H1 (cell line): ENCODE data around the gene CST7. TPM values are rescaled to one million over a fixed set of nuclear protein-coding genes. Genes with fewer than 3 reads are reported as not detected.

Experiments used
- CTCF ChIA-PET: fragments of 300-600 bp; sonication (Branson Sonifier 250); formaldehyde crosslinking; loops from one replicate; lab custom pipeline; 2021; ENCODE audit not compliant: partially characterized antibody; lab: Charles Lee
- POLR2A ChIA-PET: fragments of 300-600 bp; sonication (Branson Sonifier 250); formaldehyde crosslinking; loops from one replicate; lab custom pipeline; 2021; ENCODE audit warnings: inconsistent platforms; ENCODE audit not compliant: partially characterized antibody; lab: Charles Lee
- DNase-seq, 2 experiments: peaks; one replicate each; pipeline versions ENCODE4 v3.0.0 to v3.0.0-alpha.2; 2010 to 2022; ENCODE audit warnings: low spot score in 2 of 2, low read depth in 1 of 2, mixed read lengths in 1 of 2
- FAIRE-seq: peaks from 2 replicates; lab custom pipeline; 2011; peaks lifted over from hg19 to GRCh38; lab: Jason Lieb, UNC
- H2AFZ ChIP-seq: 2 replicates; pipeline ENCODE4 v1.8.1; 2012; ENCODE audit warnings: low read length, inconsistent platforms
- H2AK5ac ChIP-seq: 2 replicates; pipeline ENCODE4 v1.6.1; 2013; ENCODE audit warnings: low read depth, low read length
- H2BK120ac ChIP-seq: replicated peaks from 2 replicates; pipeline ENCODE3; 2013; ENCODE audit warnings: low read depth, low read length, inconsistent platforms
- H2BK12ac ChIP-seq: 2 replicates; pipeline ENCODE4 v1.6.1; 2013; ENCODE audit warnings: low read depth, low read length
- H2BK15ac ChIP-seq: 2 replicates; pipeline ENCODE4 v1.6.1; 2013; ENCODE audit warnings: low read length
- H2BK20ac ChIP-seq: 2 replicates; pipeline ENCODE4 v1.6.1; 2013; ENCODE audit warnings: low read length
- H2BK5ac ChIP-seq: 2 replicates; pipeline ENCODE4 v1.6.1; 2013; ENCODE audit warnings: low read depth, low read length
- H3K14ac ChIP-seq: 2 replicates; pipeline ENCODE4 v1.6.1; 2013; ENCODE audit warnings: inconsistent platforms; ENCODE audit not compliant: insufficient read length
- H3K18ac ChIP-seq: 2 replicates; pipeline ENCODE4 v1.6.1; 2013; ENCODE audit warnings: low read length; ENCODE audit errors: extremely low read depth
- H3K23ac ChIP-seq: 2 replicates; pipeline ENCODE4 v1.6.1; 2013; ENCODE audit warnings: inconsistent platforms; ENCODE audit not compliant: insufficient read length
- H3K23me2 ChIP-seq: 2 replicates; pipeline ENCODE4 v1.6.1; 2013; ENCODE audit warnings: low read depth, low read length
- H3K27ac ChIP-seq: 2 replicates; pipeline ENCODE4 v1.6.1; 2011; ENCODE audit warnings: low read depth, low read length, inconsistent platforms
- H3K27me3 ChIP-seq, 4 experiments: replicated peaks in 1 of 4; 1 replicate in 1 of 4; 2 replicates in 3 of 4; pipeline versions ENCODE4 v1.6.1 to v1.8.1; 2011 to 2013; ENCODE audit warnings: low read length in 3 of 4, mild to moderate bottlenecking in 3 of 4, inconsistent platforms in 2 of 4, mixed read lengths in 2 of 4, moderate library complexity in 1 of 4; ENCODE audit not compliant: control insufficient read depth in 3 of 4, insufficient read depth in 3 of 4; ENCODE audit errors: extremely low read depth in 1 of 4
- H3K36me3 ChIP-seq, 4 experiments: 2 replicates each; pipeline versions ENCODE4 v1.6.1 to v1.8.1; 2011 to 2013; ENCODE audit warnings: mild to moderate bottlenecking in 4 of 4, low read length in 3 of 4, moderate library complexity in 2 of 4, control low read depth in 1 of 4, inconsistent platforms in 1 of 4; ENCODE audit not compliant: insufficient read depth in 4 of 4, control insufficient read depth in 2 of 4
- H3K4ac ChIP-seq: replicated peaks from 2 replicates; pipeline ENCODE3; 2013; ENCODE audit warnings: low read length, low read depth, mixed read lengths, inconsistent platforms; ENCODE audit not compliant: insufficient read length
- H3K4me1 ChIP-seq, 4 experiments: replicated peaks in 1 of 4; 1 replicate in 1 of 4; 2 replicates in 3 of 4; pipeline versions ENCODE4 v1.6.1 to v1.8.1; 2011 to 2013; ENCODE audit warnings: low read length in 3 of 4, inconsistent platforms in 2 of 4, mixed read lengths in 1 of 4; ENCODE audit not compliant: insufficient read depth in 4 of 4, control insufficient read depth in 3 of 4
- H3K4me2 ChIP-seq, 2 experiments: 2 replicates each; pipeline versions ENCODE4 v1.6.1 to v1.8.1; 2011 to 2013; ENCODE audit warnings: low read depth in 2 of 2, low read length in 2 of 2, control low read depth in 1 of 2, inconsistent platforms in 1 of 2, mild to moderate bottlenecking in 1 of 2; ENCODE audit not compliant: insufficient read depth in 1 of 2
- H3K4me3 ChIP-seq, 4 experiments: fragments of 200-600, 300-600 bp in 1 of 4; sonication (generic), shearing (Covaris generic), sonication (Bioruptor Twin) in 1 of 4; 2 replicates each; pipeline versions ENCODE4 v1.5.1 to v1.8.1; 2011 to 2016; ENCODE audit warnings: low read length in 4 of 4, low read depth in 3 of 4, control low read depth in 2 of 4, inconsistent platforms in 2 of 4, mild to moderate bottlenecking in 2 of 4, mixed read lengths in 1 of 4, moderate library complexity in 1 of 4; ENCODE audit not compliant: insufficient read depth in 2 of 4; ENCODE audit errors: extremely low read depth in 1 of 4
- H3K56ac ChIP-seq: replicated peaks from 2 replicates; pipeline ENCODE3; 2013; ENCODE audit warnings: low read depth, mild to moderate bottlenecking, mixed read lengths, low read length, inconsistent platforms; ENCODE audit not compliant: insufficient read length
- H3K79me1 ChIP-seq: 2 replicates; pipeline ENCODE4 v1.6.1; 2013; ENCODE audit warnings: low read depth, low read length, control low read depth
- H3K79me2 ChIP-seq, 2 experiments: 2 replicates each; pipeline versions ENCODE4 v1.6.1 to v1.8.1; 2012 to 2013; ENCODE audit warnings: low read length in 2 of 2, mild to moderate bottlenecking in 2 of 2, inconsistent platforms in 1 of 2; ENCODE audit not compliant: insufficient read depth in 2 of 2, control insufficient read depth in 1 of 2
- H3K9ac ChIP-seq, 4 experiments: replicated peaks in 1 of 4; 1 replicate in 1 of 4; 2 replicates in 3 of 4; pipeline versions ENCODE4 v1.6.1 to v1.8.1; 2011 to 2013; ENCODE audit warnings: low read depth in 3 of 4, low read length in 3 of 4, control low read depth in 2 of 4, mild to moderate bottlenecking in 2 of 4, moderate library complexity in 2 of 4, inconsistent platforms in 1 of 4; ENCODE audit errors: extremely low read depth in 1 of 4
- H3K9me3 ChIP-seq, 2 experiments: 2 replicates each; pipeline versions ENCODE4 v1.6.1 to v1.8.1; 2012 to 2013; ENCODE audit warnings: mild to moderate bottlenecking in 2 of 2, moderate library complexity in 2 of 2, control low read depth in 1 of 2, inconsistent platforms in 1 of 2, low read depth in 1 of 2, low read length in 1 of 2, mixed read lengths in 1 of 2; ENCODE audit not compliant: insufficient read depth in 2 of 2
- H4K20me1 ChIP-seq, 2 experiments: replicated peaks in 1 of 2; 2 replicates each; pipeline versions ENCODE3 to v1.8.1; 2011 to 2013; ENCODE audit warnings: inconsistent platforms in 2 of 2, low read length in 2 of 2, mild to moderate bottlenecking in 1 of 2; ENCODE audit not compliant: insufficient read depth in 2 of 2, control insufficient read depth in 1 of 2
- H4K5ac ChIP-seq: 2 replicates; pipeline ENCODE4 v1.6.1; 2013; ENCODE audit warnings: low read length, low read depth, mixed read lengths, inconsistent platforms; ENCODE audit not compliant: insufficient read length
- H4K8ac ChIP-seq: 2 replicates; pipeline ENCODE4 v1.8.0; 2013; ENCODE audit warnings: mild to moderate bottlenecking, moderate library complexity, low read length, inconsistent platforms; ENCODE audit not compliant: insufficient read depth; ENCODE audit errors: extremely low read depth
- H4K91ac ChIP-seq: replicated peaks from 2 replicates; pipeline ENCODE3; 2013; ENCODE audit warnings: low read length, mixed read lengths, inconsistent platforms; ENCODE audit not compliant: insufficient read length
- CEBPB ChIP-seq: IDR thresholded peaks from 2 replicates; pipeline ENCODE4 v1.6.1; 2012; ENCODE audit warnings: low read depth, low read length
- CTBP2 ChIP-seq: IDR thresholded peaks from 2 replicates; pipeline ENCODE4 v1.7.0; 2011; ENCODE audit warnings: borderline replicate concordance, mild to moderate bottlenecking, moderate library complexity, mixed read lengths, low read length; ENCODE audit not compliant: insufficient read depth, insufficient read length
- EP300 ChIP-seq, 2 experiments: IDR thresholded peaks; 1 replicate in 1 of 2; 2 replicates in 1 of 2; pipeline ENCODE4 v1.6.1; 2011 to 2012; ENCODE audit warnings: low read depth in 2 of 2, low read length in 2 of 2, mild to moderate bottlenecking in 2 of 2, borderline replicate concordance in 1 of 2, inconsistent platforms in 1 of 2, moderate library complexity in 1 of 2
- FOSL1 ChIP-seq: IDR thresholded peaks from 2 replicates; pipeline ENCODE4 v1.6.1; 2011; ENCODE audit warnings: mild to moderate bottlenecking, low read depth, low read length, moderate library complexity; ENCODE audit not compliant: insufficient read depth
- HDAC2 ChIP-seq, 2 experiments: fragments of 300-600 bp in 1 of 2; sonication (generic) in 1 of 2; IDR thresholded peaks; 2 replicates each; pipeline ENCODE4 v1.6.1; 2011 to 2012; ENCODE audit warnings: low read depth in 2 of 2, low read length in 2 of 2, mild to moderate bottlenecking in 2 of 2, moderate library complexity in 2 of 2, borderline replicate concordance in 1 of 2, inconsistent platforms in 1 of 2
- KDM1A ChIP-seq: fragments of 200-600, 300-600 bp; sonication (generic); IDR thresholded peaks from 2 replicates; pipeline ENCODE4 v1.7.1; 2016; ENCODE audit warnings: mild to moderate bottlenecking, low read length, borderline replicate concordance
- RAD21 ChIP-seq, 2 experiments: IDR thresholded peaks in 1 of 2; conservative IDR thresholded peaks in 1 of 2; 2 replicates each; pipeline ENCODE4 v1.6.1; 2011; ENCODE audit warnings: low read depth in 2 of 2, low read length in 2 of 2, improper control_type of control experiment in 1 of 2, inconsistent platforms in 1 of 2, mild to moderate bottlenecking in 1 of 2, moderate library complexity in 1 of 2
- SIRT6 ChIP-seq: IDR thresholded peaks from one replicate; pipeline ENCODE4 v1.7.1; 2012; ENCODE audit warnings: low read length, inconsistent platforms
- SP1 ChIP-seq: IDR thresholded peaks from 2 replicates; pipeline ENCODE4 v1.6.1; 2011; ENCODE audit warnings: low read depth, low read length
- SRF ChIP-seq: IDR thresholded peaks from 2 replicates; pipeline ENCODE4 v1.6.1; 2011; ENCODE audit warnings: mild to moderate bottlenecking, low read depth, low read length, moderate library complexity
- WGBS, 2 experiments: shearing (Covaris generic) in 1 of 2; methylation state at CpG; one replicate each; pipeline versions ENCODE4 v1.1.6 to v1.1.7; 2013 to 2015; ENCODE audit warnings: low lambda C conversion rate in 2 of 2, mixed read lengths in 2 of 2, inconsistent platforms in 1 of 2, low coverage in 1 of 2, missing lambda C conversion rate in 1 of 2; ENCODE audit not compliant: insufficient replicate concordance in 2 of 2, insufficient coverage in 1 of 2, insufficient read length in 1 of 2; ENCODE audit errors: extremely low coverage in 1 of 2, missing lambda C conversion rate in 1 of 2; 5-methylcytosine and 5-hydroxymethylcytosine counted together
- polyA plus RNA-seq, 7 experiments: library from polyadenylated mRNA; depleted of rRNA in 3 of 7; stranded (reverse) in 5 of 7; unstranded in 2 of 7; fragments of >200 nt in 5 of 7; fragments of 200-250 nt in 2 of 7; gene quantifications; 1 replicate in 5 of 7; 2 replicates in 1 of 7; 4 replicates in 1 of 7; pipeline versions ENCODE4 v1.2.1 to v1.2.3, GENCODE V29; 2011 to 2013; ENCODE audit warnings: missing spikeins in 2 of 7, mixed read lengths in 2 of 7
- total RNA-seq: library from RNA; stranded (reverse); fragmentation: NEBNext Ultra II Directional; extraction: Animal tissue kit (Norgen Biotek cat#: 25700); gene quantifications from 2 replicates; pipeline ENCODE4 v1.2.1, GENCODE V29; 2021
- TF ChIP-seq, protein P1 (sequence below): IDR thresholded peaks from 2 replicates; pipeline ENCODE4 v1.6.1; 2011; ENCODE audit warnings: low read length, improper control_type of control experiment

The CST7 gene
- total and polyA plus RNA-seq, 2 of the 8 experiments (the other 6 are each of a cell fraction or from before 2014, with no cell fraction given) = not detected

- Histone ChIP-seq H3K4ac (no peak overlapping the region), H3K56ac (no peak overlapping the region), H3K14ac (no peak overlapping the region), H3K27ac (no peak overlapping the region), H3K9ac (no peak overlapping the region), H3K18ac (no peak overlapping the region), H2BK20ac (no peak overlapping the region), H2BK120ac (no peak overlapping the region), H2BK15ac (no peak overlapping the region), H2AK5ac (no peak overlapping the region), H4K91ac (no peak overlapping the region), H3K79me1 (peaks cover 10% of the 10 kb centered on the region), H3K4me1 (no peaks in the 10 kb centered on the region), H3K4me2 (no peak overlapping the region), H3K36me3 (peaks cover 0 to 17% (median 10%) of the 10 kb centered on the region in 4 experiments; a peak in 6 of 8 replicates), H3K4me3 (no peak overlapping the region), H2BK12ac (no peak overlapping the region), H3K23me2 (no peaks in the 10 kb centered on the region), H4K8ac (no peak overlapping the region), H4K5ac (no peak overlapping the region), H3K23ac (no peak overlapping the region), H3K27me3 (no peaks in the 10 kb centered on the region), H3K9me3 (peaks cover 0 to 7% of the 10 kb centered on the region in 2 experiments; a peak in 2 of 4 replicates), H4K20me1 (peaks cover 0 to 2% of the 10 kb centered on the region in 2 experiments), H2AFZ (no peak overlapping the region), H3K79me2 (peaks cover 4 to 60% of the 10 kb centered on the region in 2 experiments), H2BK5ac (no peak overlapping the region)
- DNase-seq = peak in 1 of 2 experiments; percentile 14
- CTCF ChIA-PET = interaction anchor here (1.1 to 1.6 kb wide), 2 partner anchors 9 to 10 kb away, joined by 4 to 5 read pairs; no protein-coding TSS in a partner anchor
- POLR2A ChIA-PET = no interaction called here
- FAIRE-seq = no peak
- 81% methylated on average over 3 of the region's 3 CpGs; no CpG with 5 or more reads in 1 of the 2 experiments for WGBS, 2 experiments
- TF ChIP-seq EP300 (IDR thresholded peaks at IDR 0.05; ENCODE audit: borderline replicate concordance in 1 of 2, low read depth in 2 of 2, low read length in 2 of 2) (no peak), CTBP2 (no peak), CEBPB (no peak), FOSL1 (no peak), SP1 (no peak), HDAC2 (IDR thresholded peaks at IDR 0.05; ENCODE audit: borderline replicate concordance in 1 of 2, low read depth in 2 of 2, low read length in 2 of 2) (no peak), SIRT6 (no peak), RAD21 (IDR thresholded peaks at IDR 0.05 in 1 of 2, conservative IDR thresholded peaks at IDR 0.05 in 1 of 2; ENCODE audit: low read depth in 2 of 2, low read length in 2 of 2) (no peak), SRF (no peak), KDM1A (no peak)
- TF ChIP-seq, protein P1, sequence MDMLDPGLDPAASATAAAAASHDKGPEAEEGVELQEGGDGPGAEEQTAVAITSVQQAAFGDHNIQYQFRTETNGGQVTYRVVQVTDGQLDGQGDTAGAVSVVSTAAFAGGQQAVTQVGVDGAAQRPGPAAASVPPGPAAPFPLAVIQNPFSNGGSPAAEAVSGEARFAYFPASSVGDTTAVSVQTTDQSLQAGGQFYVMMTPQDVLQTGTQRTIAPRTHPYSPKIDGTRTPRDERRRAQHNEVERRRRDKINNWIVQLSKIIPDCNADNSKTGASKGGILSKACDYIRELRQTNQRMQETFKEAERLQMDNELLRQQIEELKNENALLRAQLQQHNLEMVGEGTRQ = no peak
These were observed 36.0 kb downstream of the CST7 start for GRCh38 chr20:24984961-24985640.
